Measurements from ENCODE around the gene LSMEM2.
"Not testable (repeated sequence)": the region's sequence is repeated elsewhere in the genome, so short reads cannot be mapped to it uniquely, and the experiment has no call there.

The LSMEM2 gene

GRCh38 chr3:50296721-50297383 is 18.0 kb downstream of the LSMEM2 start:
- no peak overlapping the region for H3K4me3 ChIP-seq (ENCODE audit: low read length)
- no peaks in the 10 kb centered on the region for H3K9me3 ChIP-seq (ENCODE audit: low read length)
- no peak overlapping the region for H2AFZ ChIP-seq (ENCODE audit: low read depth, low read length)
- no peaks in the 10 kb centered on the region for H3K36me3 ChIP-seq (ENCODE audit: insufficient read depth, low read length)
- no peaks in the 10 kb centered on the region for H3K27me3 ChIP-seq (ENCODE audit: insufficient read depth, low read length)
- H3K4me1 ChIP-seq (ENCODE audit: insufficient read depth, low read length): peaks cover 21% of the 10 kb centered on the region

- no peaks in the 10 kb centered on the region for H3K9me3 ChIP-seq (ENCODE audit: low read length)
- no peaks in the 10 kb centered on the region for H3K27me3 ChIP-seq (ENCODE audit: insufficient read depth, low read length)
- no peaks in the 10 kb centered on the region for H3K36me3 ChIP-seq (ENCODE audit: insufficient read depth, low read length)
- peaks cover 21% of the 10 kb centered on the region for H3K4me1 ChIP-seq (ENCODE audit: insufficient read depth, low read length)
- H3K4me3 ChIP-seq (ENCODE audit: low read length): no peak overlapping the region
- no peak overlapping the region for H2AFZ ChIP-seq (ENCODE audit: low read depth, low read length)
These were observed 18.5 kb downstream of the LSMEM2 start for GRCh38 chr3:50297384-50297775.

- H2AFZ ChIP-seq (ENCODE audit: low read depth, low read length): no peak overlapping the region
- H3K4me1 ChIP-seq (ENCODE audit: insufficient read depth, low read length): peaks cover 16% of the 10 kb centered on the region
- H3K9me3 ChIP-seq (ENCODE audit: low read length): no peaks in the 10 kb centered on the region
- no peaks in the 10 kb centered on the region for H3K36me3 ChIP-seq (ENCODE audit: insufficient read depth, low read length)
- peak overlapping the region; percentile 63 for H3K4me3 ChIP-seq (ENCODE audit: low read length)
- H3K27me3 ChIP-seq (ENCODE audit: insufficient read depth, low read length): no peaks in the 10 kb centered on the region
These were observed 19.2 kb downstream of the LSMEM2 start for GRCh38 chr3:50297896-50298725.

GRCh38 chr3:50298836-50299637 is 20.1 kb downstream of the LSMEM2 start, which contains the start of the genes HYAL3 and NAA80:
Gene HYAL3, minus strand, starts transcription at chr3:50299405. Its CDS starts 3,803 bp downstream, at chr3:50295602.
Gene NAA80, minus strand, starts transcription at chr3:50299405. Its CDS starts 1,942 bp downstream, at chr3:50297463.
- Histone ChIP-seq H3K9me3 (ENCODE audit: low read length) (no peaks in the 10 kb centered on the region), H3K4me1 (ENCODE audit: insufficient read depth, low read length) (peaks cover 14% of the 10 kb centered on the region), H3K27me3 (ENCODE audit: insufficient read depth, low read length) (no peaks in the 10 kb centered on the region), H3K36me3 (ENCODE audit: insufficient read depth, low read length) (no peaks in the 10 kb centered on the region), H3K4me3 (ENCODE audit: low read length) (peak within 1 kb of the TSS; percentile 66), H2AFZ (ENCODE audit: low read depth, low read length) (peak within 1 kb of the TSS; percentile 40)

GRCh38 chr3:50299638-50299928 is 20.7 kb downstream of the LSMEM2 start:
- Histone ChIP-seq H3K4me1 (ENCODE audit: insufficient read depth, low read length) (peaks cover 16% of the 10 kb centered on the region), H2AFZ (ENCODE audit: low read depth, low read length) (no peak overlapping the region), H3K36me3 (ENCODE audit: insufficient read depth, low read length) (no peaks in the 10 kb centered on the region), H3K27me3 (ENCODE audit: insufficient read depth, low read length) (no peaks in the 10 kb centered on the region), H3K4me3 (ENCODE audit: low read length) (peak overlapping the region; percentile 66), H3K9me3 (ENCODE audit: low read length) (no peaks in the 10 kb centered on the region)

- Histone ChIP-seq H3K9me3 (ENCODE audit: low read length) (no peaks in the 10 kb centered on the region), H2AFZ (ENCODE audit: low read depth, low read length) (no peak overlapping the region), H3K4me3 (ENCODE audit: low read length) (peak overlapping the region; percentile 66), H3K27me3 (ENCODE audit: insufficient read depth, low read length) (no peaks in the 10 kb centered on the region), H3K36me3 (ENCODE audit: insufficient read depth, low read length) (no peaks in the 10 kb centered on the region), H3K4me1 (ENCODE audit: insufficient read depth, low read length) (peaks cover 18% of the 10 kb centered on the region)
These were observed 21.2 kb downstream of the LSMEM2 start for GRCh38 chr3:50299929-50300680.

- H3K9me3 ChIP-seq (ENCODE audit: low read length): no peaks in the 10 kb centered on the region
- no peak overlapping the region for H3K4me3 ChIP-seq (ENCODE audit: low read length)
- no peak overlapping the region for H2AFZ ChIP-seq (ENCODE audit: low read depth, low read length)
These were observed 21.9 kb downstream of the LSMEM2 start for GRCh38 chr3:50300681-50301254.

GRCh38 chr3:50302095-50303012 is 23.5 kb downstream of the LSMEM2 start:
- H3K4me1 ChIP-seq (ENCODE audit: insufficient read depth, low read length): peaks cover 18% of the 10 kb centered on the region
- no peak overlapping the region for H3K4me3 ChIP-seq (ENCODE audit: low read length)
- no peaks in the 10 kb centered on the region for H3K9me3 ChIP-seq (ENCODE audit: low read length)
- H3K27me3 ChIP-seq (ENCODE audit: insufficient read depth, low read length): no peaks in the 10 kb centered on the region
- H2AFZ ChIP-seq (ENCODE audit: low read depth, low read length): no peak overlapping the region
- no peaks in the 10 kb centered on the region for H3K36me3 ChIP-seq (ENCODE audit: insufficient read depth, low read length)

More at GRCh38 chr3:50300681-50301254, 21.9 kb downstream of the LSMEM2 start:
- Histone ChIP-seq H3K36me3 (ENCODE audit: insufficient read depth, low read length) (no peaks in the 10 kb centered on the region), H3K4me1 (ENCODE audit: insufficient read depth, low read length) (peaks cover 18% of the 10 kb centered on the region), H3K27me3 (ENCODE audit: insufficient read depth, low read length) (no peaks in the 10 kb centered on the region)

- H3K36me3 ChIP-seq (ENCODE audit: insufficient read depth, low read length): no peaks in the 10 kb centered on the region
- H3K9me3 ChIP-seq (ENCODE audit: low read length): no peaks in the 10 kb centered on the region
- H3K4me3 ChIP-seq (ENCODE audit: low read length): no peak within 1 kb of the TSS
- no peak within 1 kb of the TSS for H2AFZ ChIP-seq (ENCODE audit: low read depth, low read length)
- H3K4me1 ChIP-seq (ENCODE audit: insufficient read depth, low read length): peaks cover 16% of the 10 kb centered on the region
- no peaks in the 10 kb centered on the region for H3K27me3 ChIP-seq (ENCODE audit: insufficient read depth, low read length)
These were observed 24.3 kb downstream of the LSMEM2 start, which contains the start of gene HYAL1 for GRCh38 chr3:50303013-50303815. Gene HYAL1, minus strand, starts transcription at chr3:50303574. Its CDS starts 618 bp downstream, at chr3:50302956.

- Histone ChIP-seq H3K4me1 (ENCODE audit: insufficient read depth, low read length) (peaks cover 12% of the 10 kb centered on the region), H2AFZ (ENCODE audit: low read depth, low read length) (no peak overlapping the region), H3K36me3 (ENCODE audit: insufficient read depth, low read length) (peaks cover under 1% of the 10 kb centered on the region), H3K27me3 (ENCODE audit: insufficient read depth, low read length) (no peaks in the 10 kb centered on the region), H3K4me3 (ENCODE audit: low read length) (no peak overlapping the region), H3K9me3 (ENCODE audit: low read length) (peaks cover 6% of the 10 kb centered on the region)
These were observed 25.7 kb downstream of the LSMEM2 start for GRCh38 chr3:50304601-50305000.

GRCh38 chr3:50312041-50312440 is 33.2 kb downstream of the LSMEM2 start:
- Histone ChIP-seq H3K36me3 (ENCODE audit: insufficient read depth, low read length) (peaks cover 19% of the 10 kb centered on the region), H3K9me3 (ENCODE audit: low read length) (peaks cover 10% of the 10 kb centered on the region)
- H2AFZ ChIP-seq (ENCODE audit: low read depth, low read length); H3K4me1 ChIP-seq (ENCODE audit: insufficient read depth, low read length); H3K27me3 ChIP-seq (ENCODE audit: insufficient read depth, low read length); H3K4me3 ChIP-seq (ENCODE audit: low read length): not testable (repeated sequence)
